ENCODE measurements around the gene TNFAIP2.

Gene TNFAIP2

DNA sequence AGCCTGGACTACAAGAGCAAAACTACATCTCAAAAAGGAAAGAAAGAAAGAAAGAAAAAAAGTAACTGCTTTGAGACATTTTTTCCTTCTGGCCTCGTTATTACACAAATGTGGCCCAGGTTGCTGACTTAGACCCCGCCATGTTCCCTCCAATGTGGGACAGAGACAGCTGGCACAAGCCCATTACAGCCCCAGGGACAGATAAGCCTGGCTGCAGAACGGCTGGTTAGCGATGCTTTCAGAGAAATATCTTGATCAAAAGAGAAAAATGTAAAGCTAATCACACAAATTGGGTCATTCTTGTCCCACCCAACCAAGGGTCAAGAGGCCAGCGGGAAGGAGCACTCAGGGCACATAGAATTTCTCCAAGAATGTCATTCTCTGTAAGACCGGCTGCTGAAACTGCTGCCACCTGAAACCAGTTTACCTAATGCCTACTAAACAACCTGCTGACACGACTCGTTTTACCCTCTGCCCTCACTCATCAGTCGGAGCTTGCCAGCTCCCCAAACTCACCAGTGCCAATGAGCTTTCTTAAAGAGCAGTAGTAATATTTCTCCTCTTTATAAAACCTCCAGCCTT lies 63.1 kb downstream of the TNFAIP2 start:
- DNase-seq (ENCODE audit: low spot score): no peak
